ENCODE data around the gene PPP1R26. TPM values are rescaled to one million over a fixed set of nuclear protein-coding genes. Genes with fewer than 3 reads are reported as not detected.

The PPP1R26 gene
- total and polyA plus RNA-seq, 2 of the 13 experiments (the other 11 are each of a cell fraction or from before 2014, with no cell fraction given), result 8.6 to 11.6 TPM

GRCh38 chr9:135478829-135479468 is 633 bp upstream of the PPP1R26 start (continued):
- no peak for TF ChIP-seq ZIK1 (CRISPR knock-in tag; IDR thresholded peaks at IDR 0.05; ENCODE audit: borderline replicate concordance, low read depth)
- peak; percentile 54 for TF ChIP-seq ZEB1 (IDR thresholded peaks at IDR 0.05; ENCODE audit: insufficient replicate concordance, low read depth)
- TF ChIP-seq ZNF883 (CRISPR knock-in tag; IDR thresholded peaks at IDR 0.05; ENCODE audit: not compliant biosample characterization), result no peak
- no peak for TF ChIP-seq ZNF7 (CRISPR knock-in tag; IDR thresholded peaks at IDR 0.05)
- TF ChIP-seq SNAPC4 (CRISPR knock-in tag; IDR thresholded peaks at IDR 0.05), result no peak
- no peak for TF ChIP-seq ZNF564 (CRISPR knock-in tag; IDR thresholded peaks at IDR 0.05)
- TF ChIP-seq ZMYM2 (CRISPR knock-in tag; IDR thresholded peaks at IDR 0.05), result no peak
- peak; percentile 13 for TF ChIP-seq YY1 (IDR thresholded peaks at IDR 0.05; ENCODE audit: insufficient read depth, insufficient replicate concordance, low read depth, low read length)
- TF ChIP-seq ERF (CRISPR knock-in tag; IDR thresholded peaks at IDR 0.05), result 0 out of 2 replicates have a peak, but pooled peaks have one; percentile 14
- TF ChIP-seq ZSCAN31 (CRISPR knock-in tag; IDR thresholded peaks at IDR 0.05; ENCODE audit: low read depth), result no peak
- TF ChIP-seq ZNF234 (CRISPR knock-in tag; conservative IDR thresholded peaks at IDR 0.05), result no peak
- TF ChIP-seq ZNF563 (CRISPR knock-in tag; IDR thresholded peaks at IDR 0.05), result no peak
- no peak for TF ChIP-seq ZNF367 (CRISPR knock-in tag; IDR thresholded peaks at IDR 0.05; ENCODE audit: borderline replicate concordance)
- no peak for TF ChIP-seq ZNF331 (CRISPR knock-in tag; IDR thresholded peaks at IDR 0.05)
- no peak for TF ChIP-seq TCF7L2 (IDR thresholded peaks at IDR 0.05; ENCODE audit: low read depth, low read length)
- no peak for TF ChIP-seq ZNF264 (CRISPR knock-in tag; IDR thresholded peaks at IDR 0.05)
- TF ChIP-seq ZZZ3 (CRISPR knock-in tag; IDR thresholded peaks at IDR 0.05; ENCODE audit: borderline replicate concordance), result no peak
- TF ChIP-seq ELK4 (CRISPR knock-in tag; IDR thresholded peaks at IDR 0.05; ENCODE audit: borderline replicate concordance), result no peak
- no peak for TF ChIP-seq STAT5B (CRISPR knock-in tag; IDR thresholded peaks at IDR 0.05)
- no peak for TF ChIP-seq ZFAT (CRISPR knock-in tag; conservative IDR thresholded peaks at IDR 0.05)
- peak; percentile 17 for TF ChIP-seq XRCC5 (optimal IDR thresholded peaks at IDR 0.05; ENCODE audit: low read length)
- TF ChIP-seq KMT2A (CRISPR knock-in tag; IDR thresholded peaks at IDR 0.05), result 0 out of 2 replicates have a peak, but pooled peaks have one; percentile 32
- TF ChIP-seq ZMYM4 (CRISPR knock-in tag; IDR thresholded peaks at IDR 0.05), result no peak
- TF ChIP-seq FOXO4 (CRISPR knock-in tag; conservative IDR thresholded peaks at IDR 0.05), result 0 out of 2 replicates have a peak, but pooled peaks have one; percentile 51
- no peak for TF ChIP-seq ZNF3 (CRISPR knock-in tag; IDR thresholded peaks at IDR 0.05)

Measured in HepG2 (cell line).